Measurements from ENCODE around the gene TUBGCP2. TPM values are rescaled to one million over a fixed set of nuclear protein-coding genes. Genes with fewer than 3 reads are reported as not detected.

Gene TUBGCP2
- total RNA-seq, 3 donors from 2014 or later (not counting 1 experiment from before 2014, with no cell fraction given): 74.3 to 81.8 (median 78.7) TPM

DNA sequence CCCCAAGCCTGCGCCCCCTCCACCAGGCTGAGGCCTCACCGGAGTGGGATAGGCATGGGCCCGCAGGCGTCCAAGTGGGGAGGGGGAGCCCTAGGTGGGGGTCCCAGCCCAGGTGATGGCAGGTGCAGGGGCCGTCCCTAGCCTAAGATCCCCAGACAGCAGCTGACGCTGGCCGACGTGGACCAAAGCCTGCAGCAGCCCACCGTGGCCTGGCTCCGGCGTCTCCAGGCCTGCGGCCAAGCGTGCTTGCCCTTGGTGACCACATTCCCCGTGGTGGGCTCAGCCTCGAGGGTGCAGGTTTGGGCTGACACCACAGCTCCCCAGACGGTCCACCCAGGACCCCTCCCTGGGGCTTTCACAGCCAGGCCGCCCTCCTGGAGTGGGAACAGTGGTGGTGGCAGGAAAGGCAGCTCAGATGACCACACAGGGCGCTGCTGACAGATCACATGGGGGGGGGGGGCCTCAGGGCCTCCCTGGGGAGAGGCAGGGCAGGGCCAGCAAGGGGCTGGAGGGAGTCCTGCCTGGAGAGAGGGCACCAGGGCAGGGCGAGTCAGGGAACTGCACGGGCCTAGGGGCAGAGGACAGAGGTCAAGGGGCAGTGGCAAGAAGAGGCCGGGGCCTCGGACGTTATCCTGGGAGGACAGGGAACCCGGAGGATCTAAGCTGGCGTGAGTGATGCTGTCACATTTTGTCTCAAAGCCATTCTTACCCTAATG is 31.2 kb downstream of the TUBGCP2 start:
- H3K4me1 Mint-ChIP-seq: peaks cover 28 to 49% of the 10 kb centered on the region in 2 donors
- H3K27me3 ChIP-seq (ENCODE audit: control insufficient read depth, insufficient read depth, low read length): no peaks in the 10 kb centered on the region
- TF ChIP-seq, protein P1, sequence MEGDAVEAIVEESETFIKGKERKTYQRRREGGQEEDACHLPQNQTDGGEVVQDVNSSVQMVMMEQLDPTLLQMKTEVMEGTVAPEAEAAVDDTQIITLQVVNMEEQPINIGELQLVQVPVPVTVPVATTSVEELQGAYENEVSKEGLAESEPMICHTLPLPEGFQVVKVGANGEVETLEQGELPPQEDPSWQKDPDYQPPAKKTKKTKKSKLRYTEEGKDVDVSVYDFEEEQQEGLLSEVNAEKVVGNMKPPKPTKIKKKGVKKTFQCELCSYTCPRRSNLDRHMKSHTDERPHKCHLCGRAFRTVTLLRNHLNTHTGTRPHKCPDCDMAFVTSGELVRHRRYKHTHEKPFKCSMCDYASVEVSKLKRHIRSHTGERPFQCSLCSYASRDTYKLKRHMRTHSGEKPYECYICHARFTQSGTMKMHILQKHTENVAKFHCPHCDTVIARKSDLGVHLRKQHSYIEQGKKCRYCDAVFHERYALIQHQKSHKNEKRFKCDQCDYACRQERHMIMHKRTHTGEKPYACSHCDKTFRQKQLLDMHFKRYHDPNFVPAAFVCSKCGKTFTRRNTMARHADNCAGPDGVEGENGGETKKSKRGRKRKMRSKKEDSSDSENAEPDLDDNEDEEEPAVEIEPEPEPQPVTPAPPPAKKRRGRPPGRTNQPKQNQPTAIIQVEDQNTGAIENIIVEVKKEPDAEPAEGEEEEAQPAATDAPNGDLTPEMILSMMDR (IDR thresholded peaks at IDR 0.05): no peak
- intact Hi-C loops (cut with micrococcal nuclease): loop anchor here (5.0 kb wide), 1 partner anchor 115 kb away; the partner anchor contains the start of gene MTG1
- peaks cover 75% of the 10 kb centered on the region for H3K4me1 ChIP-seq (ENCODE audit: control insufficient read depth, insufficient read depth, low read length)
- H3K27ac Mint-ChIP-seq: peak overlapping the region; percentile 98
- whole genome bisulfite sequencing (ENCODE audit: insufficient coverage): 50% methylated on average over 24 of the region's 25 CpGs
- DNase-seq (peak in 1 of 2 donors; percentile 42), ATAC-seq (no peak)
- peak overlapping the region; percentile 35 for H3K4me3 ChIP-seq (ENCODE audit: low read length)
- no peaks in the 10 kb centered on the region for H3K36me3 Mint-ChIP-seq
- no peaks in the 10 kb centered on the region for H3K27me3 Mint-ChIP-seq (ENCODE audit: low read depth in 2 of 2)
- H3K36me3 ChIP-seq (ENCODE audit: control insufficient read depth, insufficient read depth, low read length): peaks cover 28% of the 10 kb centered on the region
- peak overlapping the region; percentile 92 for H3K4me3 Mint-ChIP-seq
- H3K9me3 ChIP-seq (ENCODE audit: control insufficient read depth, insufficient read depth, low read length): no peaks in the 10 kb centered on the region
- peak overlapping the region; percentile 95 for H3K27ac ChIP-seq (ENCODE audit: low read length)
- H3K9me3 Mint-ChIP-seq: no peaks in the 10 kb centered on the region

DNA sequence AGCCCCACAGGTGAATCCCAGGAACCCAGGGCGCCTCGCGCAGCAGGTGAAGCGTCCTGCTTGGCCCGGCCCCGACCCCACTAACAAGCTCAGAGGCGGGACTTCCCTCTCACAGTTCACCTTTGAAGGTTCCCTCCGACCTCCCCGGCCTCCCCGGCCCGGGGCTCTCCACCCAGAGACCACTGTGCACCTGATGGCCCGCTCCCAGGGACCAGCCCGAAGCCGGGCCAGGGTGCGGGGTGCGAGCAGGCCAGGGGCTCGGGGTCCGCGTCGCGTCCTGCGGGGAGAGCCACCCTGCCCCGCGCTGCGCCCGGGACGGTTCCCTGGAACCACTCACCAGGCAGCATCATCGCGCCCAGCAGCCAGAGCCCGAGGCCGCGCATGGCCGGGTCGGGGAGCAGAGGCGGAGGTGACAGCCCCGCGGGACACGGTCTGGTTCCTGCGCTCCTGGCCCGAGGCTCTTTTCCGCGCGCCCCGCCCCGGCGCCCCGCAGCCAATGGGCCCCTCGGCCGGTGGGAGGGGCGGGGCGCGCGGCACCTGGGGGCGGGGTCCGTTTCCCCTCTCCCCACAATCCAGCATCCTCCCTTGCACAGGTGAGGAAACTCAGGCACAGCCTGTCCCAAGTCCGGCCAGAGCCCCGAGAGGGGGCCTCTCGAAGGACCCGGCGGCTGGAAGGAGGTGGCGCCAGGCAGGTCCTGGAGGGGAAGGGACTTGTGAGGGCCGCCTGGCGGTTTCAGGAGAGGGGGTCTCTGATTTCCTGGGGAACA is 32.1 kb downstream of the TUBGCP2 start, which contains the start of gene ADAM8:
ADAM8 (minus strand) TSS at position 434 of the 767 bp plus-strand sequence; CDS start at position 383, 51 bp downstream.
- TF ChIP-seq, protein P1 (IDR thresholded peaks at IDR 0.05): no peak
- H3K27ac ChIP-seq (ENCODE audit: low read length): peak within 1 kb of the TSS; percentile 95
- H3K4me3 ChIP-seq (ENCODE audit: low read length): peak within 1 kb of the TSS; percentile 90
- Mint-ChIP-seq H3K9me3 (no peaks in the 10 kb centered on the region), H3K27me3 (ENCODE audit: low read depth in 2 of 2) (no peaks in the 10 kb centered on the region), H3K4me1 (peaks cover 28 to 49% of the 10 kb centered on the region in 2 donors), H3K4me3 (peak within 1 kb of the TSS; percentile 93), H3K27ac (peak within 1 kb of the TSS; percentile 98), H3K36me3 (no peaks in the 10 kb centered on the region)
- no peaks in the 10 kb centered on the region for H3K27me3 ChIP-seq (ENCODE audit: control insufficient read depth, insufficient read depth, low read length)
- peaks cover 28% of the 10 kb centered on the region for H3K36me3 ChIP-seq (ENCODE audit: control insufficient read depth, insufficient read depth, low read length)
- ATAC-seq (peak; percentile 18 to 24 (median 22)), DNase-seq (peak; percentile 65 to 79)
- peaks cover 75% of the 10 kb centered on the region for H3K4me1 ChIP-seq (ENCODE audit: control insufficient read depth, insufficient read depth, low read length)
- 4% methylated on average over 63 of the region's 63 CpGs for WGBS (ENCODE audit: insufficient coverage)
- no peaks in the 10 kb centered on the region for H3K9me3 ChIP-seq (ENCODE audit: control insufficient read depth, insufficient read depth, low read length)
- intact Hi-C loops (cut with micrococcal nuclease): loop anchor here (5.0 kb wide), 1 partner anchor 116 kb away; the partner anchor contains the start of gene MTG1

DNA sequence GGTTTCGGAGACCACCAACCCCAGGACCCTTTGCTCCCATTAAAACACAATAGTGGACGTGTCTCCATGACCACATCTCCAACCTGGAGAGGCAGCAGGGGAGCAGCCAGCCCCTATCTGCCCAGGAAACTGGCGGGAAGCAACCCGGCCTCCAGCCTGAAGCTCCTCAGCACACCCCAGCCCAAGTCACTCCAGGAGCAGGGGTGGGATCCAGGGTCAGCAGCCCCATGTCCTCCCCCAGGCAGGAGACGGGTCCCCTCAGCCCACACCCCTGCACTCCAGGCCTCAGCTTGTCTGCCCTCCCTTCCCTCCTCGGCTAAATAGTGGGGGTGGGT is 32.6 kb downstream of the TUBGCP2 start:
- peaks cover 28 to 49% of the 10 kb centered on the region in 2 donors for H3K4me1 Mint-ChIP-seq
- 1% methylated on average over 6 of the region's 6 CpGs for WGBS (ENCODE audit: insufficient coverage)
- peak overlapping the region; percentile 93 for H3K4me3 Mint-ChIP-seq
- intact Hi-C loops (cut with micrococcal nuclease): loop anchor here (5.0 kb wide), 1 partner anchor 116 kb away; the partner anchor contains the start of gene MTG1
- no peaks in the 10 kb centered on the region for H3K9me3 ChIP-seq (ENCODE audit: control insufficient read depth, insufficient read depth, low read length)
- H3K27ac ChIP-seq (ENCODE audit: low read length): peak overlapping the region; percentile 93
- DNase-seq (no peak), ATAC-seq (no peak)
- no peaks in the 10 kb centered on the region for H3K27me3 Mint-ChIP-seq (ENCODE audit: low read depth in 2 of 2)
- H3K27me3 ChIP-seq (ENCODE audit: control insufficient read depth, insufficient read depth, low read length): no peaks in the 10 kb centered on the region
- no peaks in the 10 kb centered on the region for H3K36me3 Mint-ChIP-seq
- TF ChIP-seq, protein P1 (IDR thresholded peaks at IDR 0.05): no peak
- H3K9me3 Mint-ChIP-seq: no peaks in the 10 kb centered on the region
- peak overlapping the region; percentile 90 for H3K4me3 ChIP-seq (ENCODE audit: low read length)
- peaks cover 30% of the 10 kb centered on the region for H3K36me3 ChIP-seq (ENCODE audit: control insufficient read depth, insufficient read depth, low read length)
- H3K27ac Mint-ChIP-seq: peak overlapping the region; percentile 98
- H3K4me1 ChIP-seq (ENCODE audit: control insufficient read depth, insufficient read depth, low read length): peaks cover 75% of the 10 kb centered on the region
